Adrenal gland (tissue), 19 donors: ENCODE data around the gene ANKS1A. TPM values are rescaled to one million over a fixed set of nuclear protein-coding genes. Genes with fewer than 3 reads are reported as not detected.
A peak's percentile ranks its signal among the peaks of the same experiment; 100 is the strongest.
"Not testable (repeated sequence)": the region's sequence is repeated elsewhere in the genome, so short reads cannot be mapped to it uniquely, and the experiment has no call there.

Experiments used
- DNase-seq, 7 donors: peaks; one replicate each; pipeline ENCODE4 v3.0.0-alpha.2; 2019 to 2020
- H3K27ac ChIP-seq, 5 donors: fragments of 200-600 bp; sonication (generic) in 4 of 5; 1 replicate in 3 of 5; 2 replicates in 2 of 5; pipeline versions ENCODE4 v1.5.1 to v1.8.0; 2016 to 2020; ENCODE audit warnings: mild to moderate bottlenecking in 1 of 5
- H3K27me3 ChIP-seq: fragments of 200-600 bp; 2 replicates; pipeline ENCODE4 v1.8.0; 2021
- H3K36me3 ChIP-seq, 2 donors: fragments of 200-600 bp; replicated peaks in 1 of 2; 1 replicate in 1 of 2; 2 replicates in 1 of 2; pipeline versions ENCODE4 v1.5.1 to v1.8.0; 2018 to 2022
- H3K4me1 ChIP-seq, 2 donors: fragments of 200-600 bp; replicated peaks in 1 of 2; 1 replicate in 1 of 2; 2 replicates in 1 of 2; pipeline versions ENCODE4 v1.5.1 to v1.8.0; 2018 to 2021
- H3K4me3 ChIP-seq, 4 donors: fragments of 200-600 bp; sonication (generic) in 3 of 4; one replicate each; pipeline ENCODE4 v1.5.1; 2016 to 2018
- H3K9me3 ChIP-seq, 3 donors: fragments of 200-600 bp; sonication (generic) in 1 of 3; replicated peaks in 1 of 3; 1 replicate in 2 of 3; 2 replicates in 1 of 3; pipeline versions ENCODE4 v1.5.1 to v1.8.0; 2016 to 2021
- POLR2A ChIP-seq, 2 donors: fragments of 450-650 bp; IDR thresholded peaks; one replicate each; pipeline ENCODE4 v1.6.1; 2017; ENCODE audit warnings: antibody characterized with exemption in 2 of 2, mild to moderate bottlenecking in 2 of 2, moderate library complexity in 1 of 2
- WGBS, 4 donors: extraction: QIAGEN DNeasy Blood & Tissue Kit in 2 of 4; methylation state at CpG; one replicate each; pipeline versions ENCODE4 v1.1.5 to v1.1.7; 2013 to 2017; 5-methylcytosine and 5-hydroxymethylcytosine counted together
- intact Hi-C, 2 donors: fragments of 100-400 bp; cut with DNase I; formaldehyde crosslinking; loops; one replicate each; pipeline versions ENCODE4 v1.14.1 to v1.15.0; 2022 to 2023
- long read RNA-seq, 10 donors: library from polyadenylated mRNA in 3 of 10; unstranded in 2 of 10; stranded (forward) in 1 of 10; transcript quantifications; one replicate each; pipeline ENCODE4 v2.0.0 and lab custom pipeline, GENCODE V29; 2021 to 2026
- polyA plus RNA-seq, 3 donors: library from polyadenylated mRNA; stranded (reverse); fragments of 200-250 nt in 2 of 3; fragments of 350-450 nt in 1 of 3; fragmentation: Illumina TruSeq in 1 of 3; extraction: RNeasy Lipid Tissue Mini Kit (QIAGEN cat#74804) in 1 of 3; gene quantifications; one replicate each; pipeline ENCODE4 v1.2.3, GENCODE V29; 2013 to 2014
- total RNA-seq, 9 donors: library from RNA; depleted of rRNA in 4 of 9; stranded (reverse); fragments of >200 nt in 4 of 9; fragments of 120-200 nt in 1 of 9; fragmentation: NEBNext Ultra II Directional in 1 of 9; extraction: Animal tissue kit (Norgen Biotek cat#: 25700) in 1 of 9; gene quantifications; one replicate each; pipeline versions ENCODE4 v1.1.0 to v1.2.4, GENCODE V29; 2013 to 2023
- TF ChIP-seq, protein P1 (sequence below), 6 experiments: fragments of 450-650 bp in 4 of 6; fragments of 200-600 bp in 2 of 6; sonication (generic) in 1 of 6; IDR thresholded peaks; 1 replicate in 5 of 6; 2 replicates in 1 of 6; pipeline versions ENCODE4 v1.5.1 to v1.8.0; 2016 to 2021; ENCODE audit warnings: antibody characterized with exemption in 6 of 6, mild to moderate bottlenecking in 2 of 6, moderate library complexity in 1 of 6
- donor health status: healthy with polysubstance abuse.
- donor health status: Bipolar disorder and iron deficiency.
- donor health status: DM: yes; HTN: yes; CAD: no.
- donor health status: DM: no; HTN: no; CAD: no.
- donor health status: DM: no; HTN: no; CAD: no.
- donor health status: DM: yes; HTN: yes; CAD: no.

ANKS1A gene, protein sequence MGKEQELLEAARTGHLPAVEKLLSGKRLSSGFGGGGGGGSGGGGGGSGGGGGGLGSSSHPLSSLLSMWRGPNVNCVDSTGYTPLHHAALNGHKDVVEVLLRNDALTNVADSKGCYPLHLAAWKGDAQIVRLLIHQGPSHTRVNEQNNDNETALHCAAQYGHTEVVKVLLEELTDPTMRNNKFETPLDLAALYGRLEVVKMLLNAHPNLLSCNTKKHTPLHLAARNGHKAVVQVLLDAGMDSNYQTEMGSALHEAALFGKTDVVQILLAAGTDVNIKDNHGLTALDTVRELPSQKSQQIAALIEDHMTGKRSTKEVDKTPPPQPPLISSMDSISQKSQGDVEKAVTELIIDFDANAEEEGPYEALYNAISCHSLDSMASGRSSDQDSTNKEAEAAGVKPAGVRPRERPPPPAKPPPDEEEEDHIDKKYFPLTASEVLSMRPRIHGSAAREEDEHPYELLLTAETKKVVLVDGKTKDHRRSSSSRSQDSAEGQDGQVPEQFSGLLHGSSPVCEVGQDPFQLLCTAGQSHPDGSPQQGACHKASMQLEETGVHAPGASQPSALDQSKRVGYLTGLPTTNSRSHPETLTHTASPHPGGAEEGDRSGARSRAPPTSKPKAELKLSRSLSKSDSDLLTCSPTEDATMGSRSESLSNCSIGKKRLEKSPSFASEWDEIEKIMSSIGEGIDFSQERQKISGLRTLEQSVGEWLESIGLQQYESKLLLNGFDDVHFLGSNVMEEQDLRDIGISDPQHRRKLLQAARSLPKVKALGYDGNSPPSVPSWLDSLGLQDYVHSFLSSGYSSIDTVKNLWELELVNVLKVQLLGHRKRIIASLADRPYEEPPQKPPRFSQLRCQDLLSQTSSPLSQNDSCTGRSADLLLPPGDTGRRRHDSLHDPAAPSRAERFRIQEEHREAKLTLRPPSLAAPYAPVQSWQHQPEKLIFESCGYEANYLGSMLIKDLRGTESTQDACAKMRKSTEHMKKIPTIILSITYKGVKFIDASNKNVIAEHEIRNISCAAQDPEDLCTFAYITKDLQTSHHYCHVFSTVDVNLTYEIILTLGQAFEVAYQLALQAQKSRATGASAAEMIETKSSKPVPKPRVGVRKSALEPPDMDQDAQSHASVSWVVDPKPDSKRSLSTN
- total RNA-seq (10 to 100 TPM; 11.7 to 68.0 (median 44.9) TPM), polyA plus RNA-seq (10 to 100 TPM; 12.6 to 21.1 (median 15.7) TPM)
- long read RNA-seq, donor 1 = 0 reads
- long read RNA-seq, donor 2 = 0 reads
- long read RNA-seq, donor 3 = 0 reads
- long read RNA-seq, donor 4, partial matches to known transcripts = 8 of 15 reads
- long read RNA-seq, donor 4, other reads (novel, unspliced or antisense) = 7 of 15 reads
- long read RNA-seq, donor 5, full-length matches to known transcripts = 14 of 77 reads
- long read RNA-seq, donor 5, partial matches to known transcripts = 30 of 77 reads
- long read RNA-seq, donor 5, other reads (novel, unspliced or antisense) = 33 of 77 reads
- long read RNA-seq, donor 6, partial matches to known transcripts = 5 of 17 reads
- long read RNA-seq, donor 6, other reads (novel, unspliced or antisense) = 12 of 17 reads
- long read RNA-seq, donor 7 = 0 reads
- long read RNA-seq, donor 8 = 0 reads
- long read RNA-seq, donor 9 = 0 reads
- long read RNA-seq, donor 10, full-length matches to known transcripts = 1 of 1 reads
- long read RNA-seq, donor 10, partial matches to known transcripts = 0 of 1 reads
- long read RNA-seq, donor 10, other reads (novel, unspliced or antisense) = 0 of 1 reads

DNA sequence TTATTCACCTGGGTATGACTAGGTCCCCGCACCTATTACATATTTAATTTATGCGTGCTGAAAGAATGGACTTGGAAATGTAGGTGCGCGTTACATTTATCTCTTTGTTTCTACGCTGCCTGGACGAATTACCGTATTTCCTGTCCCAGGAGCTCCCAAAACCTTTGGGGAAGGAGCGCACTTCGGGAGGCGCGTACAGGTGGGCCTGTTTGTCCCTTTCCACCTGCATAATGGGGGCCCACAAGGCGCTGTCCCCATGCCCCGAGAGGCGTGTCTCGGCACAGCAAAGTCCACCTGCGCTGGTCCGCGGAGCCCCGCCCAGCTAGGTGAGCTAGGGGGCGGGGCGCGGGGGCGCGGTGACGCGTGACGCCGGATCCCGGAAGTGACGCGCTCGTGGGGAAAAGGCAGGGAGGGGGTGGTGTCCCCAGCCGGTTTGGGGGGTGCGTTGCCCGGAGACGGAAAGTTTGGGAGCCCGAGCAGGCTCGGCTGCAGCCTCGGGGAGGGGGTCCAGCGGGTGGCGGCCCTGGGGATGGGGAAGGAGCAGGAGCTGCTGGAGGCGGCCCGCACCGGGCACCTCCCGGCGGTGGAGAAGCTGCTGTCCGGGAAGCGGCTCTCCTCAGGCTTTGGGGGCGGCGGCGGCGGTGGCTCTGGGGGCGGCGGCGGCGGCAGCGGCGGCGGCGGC is at the start of gene ANKS1A:
Gene ANKS1A (plus strand): TSS at position 382 of the 682 bp plus-strand sequence. CDS start 148 bp downstream, at position 530.
- Histone ChIP-seq H3K4me3 (peak within 1 kb of the TSS; percentile 83 to 96 (median 91)), H3K36me3 (no peaks in the 10 kb centered on the region), H3K4me1 (peaks cover 18 to 43% of the 10 kb centered on the region in 2 donors), H3K27me3 (no peaks in the 10 kb centered on the region), H3K27ac (peak within 1 kb of the TSS; percentile 76 to 95 (median 84)), H3K9me3 (no peaks in the 10 kb centered on the region)
- peak; percentile 28 to 31 for TF ChIP-seq POLR2A (IDR thresholded peaks at IDR 0.05)
- TF ChIP-seq, protein P1, sequence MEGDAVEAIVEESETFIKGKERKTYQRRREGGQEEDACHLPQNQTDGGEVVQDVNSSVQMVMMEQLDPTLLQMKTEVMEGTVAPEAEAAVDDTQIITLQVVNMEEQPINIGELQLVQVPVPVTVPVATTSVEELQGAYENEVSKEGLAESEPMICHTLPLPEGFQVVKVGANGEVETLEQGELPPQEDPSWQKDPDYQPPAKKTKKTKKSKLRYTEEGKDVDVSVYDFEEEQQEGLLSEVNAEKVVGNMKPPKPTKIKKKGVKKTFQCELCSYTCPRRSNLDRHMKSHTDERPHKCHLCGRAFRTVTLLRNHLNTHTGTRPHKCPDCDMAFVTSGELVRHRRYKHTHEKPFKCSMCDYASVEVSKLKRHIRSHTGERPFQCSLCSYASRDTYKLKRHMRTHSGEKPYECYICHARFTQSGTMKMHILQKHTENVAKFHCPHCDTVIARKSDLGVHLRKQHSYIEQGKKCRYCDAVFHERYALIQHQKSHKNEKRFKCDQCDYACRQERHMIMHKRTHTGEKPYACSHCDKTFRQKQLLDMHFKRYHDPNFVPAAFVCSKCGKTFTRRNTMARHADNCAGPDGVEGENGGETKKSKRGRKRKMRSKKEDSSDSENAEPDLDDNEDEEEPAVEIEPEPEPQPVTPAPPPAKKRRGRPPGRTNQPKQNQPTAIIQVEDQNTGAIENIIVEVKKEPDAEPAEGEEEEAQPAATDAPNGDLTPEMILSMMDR (IDR thresholded peaks at IDR 0.05) = no peak
- 0 to 1% (median 0%) methylated on average over 15 to 57 of the region's 60 CpGs for WGBS, 4 donors
- intact Hi-C loops = loop anchor here in 1 of 2 donors (10.0 kb wide), 1 partner anchor 46 kb away; no protein-coding TSS in a partner anchor
- DNase-seq = peak; percentile 76 to 89 (median 84)

DNA sequence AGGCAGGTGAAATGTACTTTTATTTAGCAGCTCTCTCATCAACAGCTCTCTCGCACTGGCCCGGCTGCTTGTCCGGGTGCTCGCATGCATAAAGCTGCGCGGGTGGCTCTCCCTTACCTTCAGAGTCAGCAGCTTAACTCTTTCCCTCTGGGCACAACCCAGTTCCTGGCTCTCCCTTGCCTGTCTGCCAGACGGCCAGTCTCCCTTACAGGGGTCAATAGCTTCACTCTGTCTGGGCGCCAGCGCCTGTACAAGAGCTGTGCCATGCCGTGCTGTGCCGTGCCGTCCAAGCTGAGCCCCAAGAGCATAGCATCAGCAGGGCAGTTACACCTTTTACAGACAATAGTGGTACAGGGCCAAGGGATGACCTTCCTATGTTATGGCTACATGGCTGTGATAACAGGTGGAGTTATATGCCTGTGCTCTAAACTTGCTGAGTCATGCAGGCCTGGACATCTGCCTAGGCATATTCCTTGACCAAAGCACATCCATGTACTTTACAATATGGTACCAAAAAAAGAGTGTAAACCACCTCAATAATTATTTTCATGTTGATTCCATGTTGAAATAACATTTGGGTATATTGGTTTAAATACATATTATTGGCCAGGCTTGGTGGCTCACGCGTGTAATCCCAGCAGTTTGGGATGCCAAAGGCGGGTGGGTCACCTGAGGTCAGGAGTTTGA is 49.2 kb upstream of the ANKS1A start:
- DNase-seq = no peak
- intact Hi-C loops = no loop called here
- Histone ChIP-seq H3K36me3 (peaks cover 0 to 17% of the 10 kb centered on the region in 2 donors), H3K9me3 (no peaks in the 10 kb centered on the region), H3K4me1 (peaks cover 0 to 10% of the 10 kb centered on the region in 2 donors), H3K27me3 (no peaks in the 10 kb centered on the region), H3K27ac (no peak overlapping the region), H3K4me3 (no peak overlapping the region)
- WGBS, 4 donors = 95 to 99% (median 97%) methylated on average over 15 of the region's 15 CpGs
- TF ChIP-seq, protein P1 (IDR thresholded peaks at IDR 0.05) = no peak
- TF ChIP-seq POLR2A (IDR thresholded peaks at IDR 0.05) = no peak

DNA sequence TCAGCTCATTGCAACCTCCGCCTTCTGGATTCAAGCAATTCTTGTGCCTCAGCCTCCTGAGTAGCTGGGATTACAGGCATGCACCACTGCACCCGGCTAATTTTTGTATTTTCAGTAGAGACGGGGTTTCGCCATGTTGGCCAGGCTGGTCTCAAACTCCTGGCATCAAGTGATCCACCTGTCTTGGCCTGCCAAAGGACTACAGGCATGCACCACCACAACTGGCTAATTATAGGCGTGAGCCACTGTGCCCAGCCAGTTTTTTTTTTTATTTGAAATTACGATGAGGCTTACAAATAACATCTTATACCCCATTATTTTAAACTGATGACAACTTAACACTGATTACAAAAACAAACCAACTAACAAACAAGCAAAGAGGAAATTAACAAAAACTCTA is 40.0 kb upstream of the ANKS1A start:
- H3K4me3 ChIP-seq, H3K9me3 ChIP-seq, intact Hi-C loops, DNase-seq, H3K27me3 ChIP-seq, H3K4me1 ChIP-seq, H3K27ac ChIP-seq: not testable (repeated sequence)
- 85 to 97% (median 94%) methylated on average over 6 of the region's 6 CpGs for WGBS, 4 donors
- peaks cover 0 to 11% of the 10 kb centered on the region in 2 donors for H3K36me3 ChIP-seq
